ENCODE results near the gene PPM1F. TPM values are rescaled to one million over a fixed set of nuclear protein-coding genes. Genes with fewer than 3 reads are reported as not detected.
"Not testable (repeated sequence)": the region's sequence is repeated elsewhere in the genome, so short reads cannot be mapped to it uniquely, and the experiment has no call there.

PPM1F gene
- total RNA-seq, 1 experiment from 2014 or later = 54.8 TPM

- H3K27me3 ChIP-seq (replicated peaks) = no peaks in the 10 kb centered on the region
- no peaks in the 10 kb centered on the region for H3K9me3 ChIP-seq (replicated peaks)
- H3K27ac ChIP-seq = no peak overlapping the region
- no peaks in the 10 kb centered on the region for H3K36me3 ChIP-seq
- no peak for DNase-seq (ENCODE audit: low read depth in 1 of 2, low spot score in 2 of 2)
- no peaks in the 10 kb centered on the region for H3K4me1 ChIP-seq (replicated peaks)
- no peak overlapping the region for H3K4me3 ChIP-seq
These were observed 70.6 kb downstream of the PPM1F start for GRCh38 chr22:21881841-21882753.

GRCh38 chr22:21876486-21877176 lies 76.0 kb downstream of the PPM1F start:
- Histone ChIP-seq H3K4me1 (replicated peaks) (no peaks in the 10 kb centered on the region), H3K9me3 (replicated peaks) (no peaks in the 10 kb centered on the region), H3K36me3 (no peaks in the 10 kb centered on the region), H3K4me3 (no peak overlapping the region), H3K27ac (no peak overlapping the region), H3K27me3 (replicated peaks) (0 out of 2 replicates have a peak, but pooled peaks cover 4% of the 10 kb centered on the region)
- no peak for DNase-seq (ENCODE audit: low read depth in 1 of 2, low spot score in 2 of 2)

- H3K27me3 ChIP-seq (replicated peaks); DNase-seq (ENCODE audit: low read depth in 1 of 2, low spot score in 2 of 2); H3K4me1 ChIP-seq (replicated peaks); H3K4me3 ChIP-seq; H3K27ac ChIP-seq; H3K9me3 ChIP-seq (replicated peaks); H3K36me3 ChIP-seq: not testable (repeated sequence)
These were observed 77.7 kb downstream of the PPM1F start for GRCh38 chr22:21874953-21875352.

GRCh38 chr22:21873619-21874018 lies 79.0 kb downstream of the PPM1F start:
- no peak for DNase-seq (ENCODE audit: low read depth in 1 of 2, low spot score in 2 of 2)
- no peaks in the 10 kb centered on the region for H3K36me3 ChIP-seq
- no peak overlapping the region for H3K4me3 ChIP-seq
- no peaks in the 10 kb centered on the region for H3K9me3 ChIP-seq (replicated peaks)
- H3K27me3 ChIP-seq (replicated peaks) = 0 out of 2 replicates have a peak, but pooled peaks cover 4% of the 10 kb centered on the region
- H3K27ac ChIP-seq = no peak overlapping the region
- H3K4me1 ChIP-seq (replicated peaks) = peaks cover 4% of the 10 kb centered on the region

GRCh38 chr22:21872741-21873140 lies 79.9 kb downstream of the PPM1F start:
- H3K36me3 ChIP-seq; H3K4me3 ChIP-seq; H3K9me3 ChIP-seq (replicated peaks); H3K27me3 ChIP-seq (replicated peaks); DNase-seq (ENCODE audit: low read depth in 1 of 2, low spot score in 2 of 2); H3K27ac ChIP-seq: not testable (repeated sequence)
- peaks cover 12% of the 10 kb centered on the region for H3K4me1 ChIP-seq (replicated peaks)

Other genes starting within 250 kb of the PPM1F start
- 1.0 and 1.2 TPM in 2 replicates for gene YPEL1, start 217.1 kb downstream of the PPM1F start, total RNA-seq (2014; rRNA removed; shearing (Covaris generic))
- gene MAPK1, start 85.2 kb downstream of the PPM1F start, total RNA-seq (2014; rRNA removed; shearing (Covaris generic)) = 69.2 and 113 TPM in 2 replicates
- gene TOP3B, start 29.9 kb upstream of the PPM1F start, total RNA-seq (2014; rRNA removed; shearing (Covaris generic)) = 12.9 and 34.3 TPM in 2 replicates

All from SJSA1 (cell line).